H9 (cell line): ENCODE data around the gene TRIM65. TPM values are rescaled to one million over a fixed set of nuclear protein-coding genes. Genes with fewer than 3 reads are reported as not detected.

Experiments
- DNase-seq: peaks from one replicate; pipeline ENCODE4 v3.0.0-alpha.2; 2017
- H2AFZ ChIP-seq: one replicate; pipeline ENCODE4 v1.6.1; 2013; ENCODE audit warnings: mild to moderate bottlenecking, low read length, control low read depth, moderate library complexity
- H2AK5ac ChIP-seq: 2 replicates; pipeline ENCODE4 v1.6.1; 2013; ENCODE audit warnings: low read length, control low read depth, mixed read lengths; ENCODE audit not compliant: insufficient read length
- H2BK120ac ChIP-seq: one replicate; pipeline ENCODE4 v1.6.1; 2013; ENCODE audit warnings: low read depth, mild to moderate bottlenecking, low read length, control low read depth, inconsistent platforms; ENCODE audit not compliant: poor library complexity, severe bottlenecking
- H2BK12ac ChIP-seq: 2 replicates; pipeline ENCODE4 v1.6.1; 2013; ENCODE audit warnings: low read length, control low read depth, mixed read lengths, low read depth; ENCODE audit not compliant: insufficient read length
- H2BK15ac ChIP-seq: 2 replicates; pipeline ENCODE4 v1.6.1; 2013; ENCODE audit warnings: low read depth, low read length, control low read depth
- H2BK20ac ChIP-seq: one replicate; pipeline ENCODE4 v1.6.1; 2013; ENCODE audit warnings: low read depth, mild to moderate bottlenecking, low read length, control low read depth, inconsistent platforms; ENCODE audit not compliant: poor library complexity, severe bottlenecking
- H2BK5ac ChIP-seq: 2 replicates; pipeline ENCODE4 v1.6.1; 2013; ENCODE audit warnings: low read length, control low read depth, mixed read lengths; ENCODE audit not compliant: insufficient read length
- H3K14ac ChIP-seq: 2 replicates; pipeline ENCODE4 v1.6.1; 2013; ENCODE audit warnings: low read length, control low read depth; ENCODE audit not compliant: insufficient read depth
- H3K18ac ChIP-seq: 2 replicates; pipeline ENCODE4 v1.6.1; 2013; ENCODE audit warnings: low read depth, mild to moderate bottlenecking, mixed read lengths, low read length, control low read depth; ENCODE audit not compliant: insufficient read length
- H3K23ac ChIP-seq: 2 replicates; pipeline ENCODE4 v1.6.1; 2013; ENCODE audit warnings: low read length, control low read depth, mixed read lengths, low read depth; ENCODE audit not compliant: insufficient read length
- H3K23me2 ChIP-seq: 2 replicates; pipeline ENCODE4 v1.6.1; 2013; ENCODE audit warnings: low read depth, mild to moderate bottlenecking, mixed read lengths, low read length, control low read depth; ENCODE audit not compliant: insufficient read length, poor library complexity, severe bottlenecking
- H3K27ac ChIP-seq: 2 replicates; pipeline ENCODE4 v1.5.1; 2013; ENCODE audit warnings: low read length, control low read depth, mixed read lengths, low read depth; ENCODE audit not compliant: insufficient read length
- H3K27me3 ChIP-seq: 2 replicates; pipeline ENCODE4 v1.6.1; 2013; ENCODE audit warnings: low read length, control low read depth, inconsistent platforms; ENCODE audit not compliant: insufficient read depth
- H3K4ac ChIP-seq: 2 replicates; pipeline ENCODE4 v1.6.1; 2013; ENCODE audit warnings: low read depth, mild to moderate bottlenecking, control low read depth, inconsistent platforms, low read length, moderate library complexity
- H3K4me1 ChIP-seq: 2 replicates; pipeline ENCODE4 v1.6.1; 2013; ENCODE audit warnings: low read length, control low read depth, inconsistent platforms; ENCODE audit not compliant: insufficient read depth
- H3K4me2 ChIP-seq: 2 replicates; pipeline ENCODE4 v1.6.1; 2013; ENCODE audit warnings: low read length, control low read depth, mixed read lengths; ENCODE audit not compliant: insufficient read length, insufficient read depth
- H3K56ac ChIP-seq: 2 replicates; pipeline ENCODE4 v1.6.1; 2013; ENCODE audit warnings: low read depth, mild to moderate bottlenecking, mixed read lengths, low read length, control low read depth; ENCODE audit not compliant: insufficient read length
- H3K79me1 ChIP-seq: 2 replicates; pipeline ENCODE4 v1.6.1; 2013; ENCODE audit warnings: low read depth, mild to moderate bottlenecking, moderate library complexity, low read length, control low read depth, inconsistent platforms; ENCODE audit not compliant: insufficient read depth, poor library complexity, severe bottlenecking
- H3K79me2 ChIP-seq: 2 replicates; pipeline ENCODE4 v1.6.1; 2013; ENCODE audit warnings: low read length, control low read depth, inconsistent platforms; ENCODE audit not compliant: insufficient read depth
- H3K9ac ChIP-seq: 2 replicates; pipeline ENCODE4 v1.6.1; 2013; ENCODE audit warnings: low read length, control low read depth, mixed read lengths; ENCODE audit not compliant: insufficient read length; ENCODE audit errors: extremely low read depth
- H3K9me3 ChIP-seq: one replicate; pipeline ENCODE4 v1.6.1; 2013; ENCODE audit warnings: low read depth, low read length, inconsistent platforms; ENCODE audit not compliant: control insufficient read depth
- H3T11ph ChIP-seq: one replicate; pipeline ENCODE4 v1.6.1; 2013; ENCODE audit warnings: mild to moderate bottlenecking, low read length, control low read depth, inconsistent platforms
- H4K20me1 ChIP-seq: one replicate; pipeline ENCODE4 v1.6.1; 2013; ENCODE audit not compliant: control insufficient read depth, insufficient read length, insufficient read depth
- H4K5ac ChIP-seq: 2 replicates; pipeline ENCODE4 v1.6.1; 2013; ENCODE audit warnings: low read depth, mild to moderate bottlenecking, mixed read lengths, low read length, control low read depth; ENCODE audit not compliant: insufficient read length
- H4K8ac ChIP-seq: replicated peaks from 2 replicates; pipeline ENCODE4 v1.6.1; 2013; ENCODE audit warnings: low read length, control low read depth, mixed read lengths, low read depth; ENCODE audit not compliant: insufficient read length
- H4K91ac ChIP-seq: 2 replicates; pipeline ENCODE4 v1.6.1; 2013; ENCODE audit warnings: low read depth, mild to moderate bottlenecking, moderate library complexity, mixed read lengths, low read length, control low read depth; ENCODE audit not compliant: insufficient read length
- H3K27ac Mint-ChIP-seq, 3 experiments: 2 replicates in 2 of 3; 3 replicates in 1 of 3; pipeline ENCODE4 v1.8.0; 2020 to 2021; ENCODE audit warnings: mixed read lengths in 3 of 3, mild to moderate bottlenecking in 1 of 3, moderate library complexity in 1 of 3
- H3K27me3 Mint-ChIP-seq: 2 replicates; pipeline ENCODE4 v1.8.0; 2021; ENCODE audit warnings: low read depth, mild to moderate bottlenecking, moderate library complexity, mixed read lengths
- H3K36me3 Mint-ChIP-seq, 3 experiments: 2 replicates in 2 of 3; 3 replicates in 1 of 3; pipeline ENCODE4 v1.8.0; 2020 to 2021; ENCODE audit warnings: low read depth in 3 of 3, mixed read lengths in 3 of 3; ENCODE audit not compliant: insufficient read depth in 1 of 3
- H3K4me1 Mint-ChIP-seq, 2 experiments: 2 replicates each; pipeline ENCODE4 v1.8.0; 2020; ENCODE audit warnings: mixed read lengths in 2 of 2
- H3K4me3 Mint-ChIP-seq, 2 experiments: 2 replicates in 1 of 2; 3 replicates in 1 of 2; pipeline ENCODE4 v1.8.0; 2020 to 2021; ENCODE audit warnings: mild to moderate bottlenecking in 2 of 2, mixed read lengths in 2 of 2, moderate library complexity in 1 of 2
- H3K9me3 Mint-ChIP-seq, 2 experiments: 2 replicates in 1 of 2; 3 replicates in 1 of 2; pipeline ENCODE4 v1.8.0; 2020; ENCODE audit warnings: mild to moderate bottlenecking in 2 of 2, mixed read lengths in 2 of 2, moderate library complexity in 1 of 2
- CTCF ChIP-seq: fragments of 200-600 bp; sonication (generic); conservative IDR thresholded peaks from 3 replicates; pipeline ENCODE4 v1.8.0; 2021; ENCODE audit warnings: antibody characterized with exemption, mild to moderate bottlenecking
- WGBS: extraction: QIAGEN DNeasy Blood & Tissue Kit; methylation state at CpG from one replicate; pipeline ENCODE4 v1.1.7; 2013; ENCODE audit warnings: missing lambda C conversion rate, low lambda C conversion rate, mixed read lengths; ENCODE audit not compliant: insufficient read length; ENCODE audit errors: extremely low coverage; 5-methylcytosine and 5-hydroxymethylcytosine counted together
- total RNA-seq: library from RNA; stranded (reverse); gene quantifications from 2 replicates; pipeline ENCODE4 v1.2.1, GENCODE V29; 2021

Gene TRIM65
- total RNA-seq, 1 experiment from 2014 or later: 34.1 TPM

- Histone ChIP-seq H3T11ph (no peak overlapping the region), H3K4me2 (peak overlapping the region; percentile 61), H3K23ac (no peak overlapping the region), H3K56ac (no peak overlapping the region), H3K9me3 (no peaks in the 10 kb centered on the region), H3K79me2 (no peaks in the 10 kb centered on the region), H2BK12ac (no peak overlapping the region), H3K18ac (no peak overlapping the region), H4K5ac (no peak overlapping the region), H4K8ac (no peak overlapping the region), H3K9ac (no peak overlapping the region), H2AFZ (no peak overlapping the region), H4K91ac (no peak overlapping the region), H2BK15ac (no peak overlapping the region), H3K14ac (peak overlapping the region; percentile 43; the same call in 1 of the 2 replicates), H2BK120ac (no peak overlapping the region), H2AK5ac (no peak overlapping the region), H3K79me1 (no peaks in the 10 kb centered on the region), H2BK20ac (no peak overlapping the region), H3K4ac (no peak overlapping the region), H3K4me1 (peaks cover 3% of the 10 kb centered on the region; the same call in 1 of the 2 replicates), H2BK5ac (no peak overlapping the region), H4K20me1 (no peaks in the 10 kb centered on the region), H3K27me3 (peaks cover 3% of the 10 kb centered on the region; the same call in 1 of the 2 replicates), H3K23me2 (peaks cover 8% of the 10 kb centered on the region), H3K27ac (no peak overlapping the region)
- peaks cover 49% of the 10 kb centered on the region for H3K27me3 Mint-ChIP-seq
- H3K4me3 Mint-ChIP-seq: peak overlapping the region; percentile 64 to 82
- peak; percentile 66 for TF ChIP-seq CTCF
- H3K27ac Mint-ChIP-seq: no peak overlapping the region
- peak; percentile 85 for DNase-seq
- peaks cover 17 to 18% of the 10 kb centered on the region in 2 experiments for H3K4me1 Mint-ChIP-seq
- no CpG with 5 or more reads among the region's 56 CpGs for WGBS
- H3K36me3 Mint-ChIP-seq: no peaks in the 10 kb centered on the region; a peak in 2 of 7 replicates
- H3K9me3 Mint-ChIP-seq: no peaks in the 10 kb centered on the region; a peak in 1 of 5 replicates
Observed at GRCh38 chr17:75877752-75878173, 19.0 kb downstream of the TRIM65 start.
